K562 (cell line): ENCODE measurements around the gene HES5. TPM values are rescaled to one million over a fixed set of nuclear protein-coding genes. Genes with fewer than 3 reads are reported as not detected.

Experiments used
- AFF4 ChIP-seq: sonication (generic); formaldehyde crosslinking; IDR thresholded peaks from 2 replicates; pipeline ENCODE4 v1.8.0; 2023; ENCODE audit warnings: mild to moderate bottlenecking, missing genetic modification reagents
- ARID4B ChIP-seq: sonication (generic); formaldehyde crosslinking; IDR thresholded peaks from 2 replicates; pipeline ENCODE4 v1.8.0; 2022; ENCODE audit warnings: mild to moderate bottlenecking, missing genetic modification reagents
- CEBPZ ChIP-seq: fragments of 150-350 bp; IDR thresholded peaks from 2 replicates; pipeline ENCODE4 v1.6.1; 2014; ENCODE audit warnings: low read depth, mild to moderate bottlenecking, low read length, borderline replicate concordance
- ID3 ChIP-seq, 2 experiments: fragments of 250-450 bp in 1 of 2; fragments of 450-650 bp in 1 of 2; sonication (Bioruptor Pico) in 1 of 2; IDR thresholded peaks; 2 replicates each; pipeline versions ENCODE4 v1.6.1 to v1.8.0; 2016 to 2021; ENCODE audit warnings: mild to moderate bottlenecking in 2 of 2, moderate library complexity in 2 of 2, missing compliant biosample characterization in 1 of 2, missing genetic modification characterization in 1 of 2
- IRF2 ChIP-seq: sonication (generic); formaldehyde crosslinking; IDR thresholded peaks from 2 replicates; pipeline ENCODE4 v1.8.1; 2022; ENCODE audit warnings: mild to moderate bottlenecking, missing genetic modification reagents
- MBD1 ChIP-seq: fragments of 250-450 bp; sonication (Bioruptor Pico); IDR thresholded peaks from 2 replicates; pipeline ENCODE4 v1.8.0; 2022; ENCODE audit warnings: inconsistent platforms
- MCM3 ChIP-seq: fragments of 450-650 bp; IDR thresholded peaks from 2 replicates; pipeline ENCODE4 v1.6.1; 2016
- MXD1 ChIP-seq: fragments of 250-450 bp; sonication (Bioruptor Pico); IDR thresholded peaks from 2 replicates; pipeline ENCODE4 v1.8.0; 2021; ENCODE audit warnings: borderline replicate concordance, mild to moderate bottlenecking, moderate library complexity; ENCODE audit not compliant: poor library complexity, severe bottlenecking
- RFX7 ChIP-seq: fragments of 250-450 bp; sonication (Bioruptor Pico); IDR thresholded peaks from 2 replicates; pipeline ENCODE4 v1.5.1; 2021; ENCODE audit warnings: mild to moderate bottlenecking
- WHSC1 ChIP-seq: IDR thresholded peaks from one replicate; pipeline ENCODE4 v1.6.1; 2012; ENCODE audit warnings: low read length, control low read depth, inconsistent platforms
- ZBTB17 ChIP-seq: fragments of 450-650 bp; formaldehyde crosslinking; IDR thresholded peaks from 2 replicates; pipeline ENCODE4 v1.4.0; 2020; ENCODE audit warnings: mild to moderate bottlenecking
- ZZZ3 ChIP-seq: fragments of 450-650 bp; IDR thresholded peaks from 2 replicates; pipeline ENCODE4 v1.6.1; 2016; ENCODE audit warnings: antibody characterized with exemption, mild to moderate bottlenecking, moderate library complexity
- polyA plus RNA-seq, 8 experiments: library from polyadenylated mRNA; depleted of rRNA in 4 of 8; stranded (reverse) in 5 of 8; unstranded in 3 of 8; fragments of >200 nt; fragmentation: Nextera tagmentation in 2 of 8; fragmentation: Illumina TruSeq in 1 of 8; extraction: Ambion mirVana in 2 of 8; extraction: Trizol in 1 of 8; gene quantifications; 2 replicates each; pipeline versions ENCODE4 v1.2.1 to v1.2.3, GENCODE V29; 2011 to 2014; ENCODE audit warnings: inconsistent platforms in 1 of 8, missing spikeins in 1 of 8
- total RNA-seq, 7 experiments: library from RNA; depleted of rRNA in 6 of 7; stranded (reverse); fragments of >200 nt in 6 of 7; fragmentation: Illumina TruSeq in 2 of 7; extraction: Trizol in 2 of 7; gene quantifications; 2 replicates each; pipeline versions ENCODE4 v1.2.1 to v1.2.3, GENCODE V29; 2011 to 2021; ENCODE audit warnings: low replicate concordance in 1 of 7

HES5 gene
- total and polyA plus RNA-seq, 9 of the 15 experiments (the other 6 are each of a cell fraction or from before 2014, with no cell fraction given): not detected

- TF ChIP-seq CEBPZ (no peak), ID3 (CRISPR knock-in tag; IDR thresholded peaks at IDR 0.05) (no peak), ID3 (tag; IDR thresholded peaks at IDR 0.05) (peak; percentile 84), ARID4B (CRISPR knock-in tag) (0 out of 2 replicates have a peak, but pooled peaks have one; percentile 33), MCM3 (no peak), IRF2 (no peak), MBD1 (no peak), MXD1 (CRISPR knock-in tag) (no peak), RFX7 (CRISPR knock-in tag) (no peak), ZZZ3 (no peak), ZBTB17 (peak; percentile 51), WHSC1 (no peak), AFF4 (no peak)
Observed at GRCh38 chr1:2541619-2542245, 11.7 kb upstream of the HES5 start (continued).
